Right renal cortex interstitium (tissue), 3 donors: ENCODE results near the gene ASZ1. TPM values are rescaled to one million over a fixed set of nuclear protein-coding genes. Genes with fewer than 3 reads are reported as not detected.
"Not testable (repeated sequence)": the region's sequence is repeated elsewhere in the genome, so short reads cannot be mapped to it uniquely, and the experiment has no call there.

Experiments
- DNase-seq, 3 donors: peaks; one replicate each; pipeline ENCODE4 v3.0.0-alpha.2; 2013; ENCODE audit warnings: low read depth in 3 of 3, low spot score in 2 of 3
- polyA plus RNA-seq, 3 donors: library from polyadenylated mRNA; unstranded; fragments of 120-200 nt; gene quantifications; one replicate each; pipeline ENCODE4 v1.2.1, GENCODE V29; 2013; ENCODE audit not compliant: insufficient read length in 3 of 3

Gene ASZ1
- not detected for polyA plus RNA-seq

DNA sequence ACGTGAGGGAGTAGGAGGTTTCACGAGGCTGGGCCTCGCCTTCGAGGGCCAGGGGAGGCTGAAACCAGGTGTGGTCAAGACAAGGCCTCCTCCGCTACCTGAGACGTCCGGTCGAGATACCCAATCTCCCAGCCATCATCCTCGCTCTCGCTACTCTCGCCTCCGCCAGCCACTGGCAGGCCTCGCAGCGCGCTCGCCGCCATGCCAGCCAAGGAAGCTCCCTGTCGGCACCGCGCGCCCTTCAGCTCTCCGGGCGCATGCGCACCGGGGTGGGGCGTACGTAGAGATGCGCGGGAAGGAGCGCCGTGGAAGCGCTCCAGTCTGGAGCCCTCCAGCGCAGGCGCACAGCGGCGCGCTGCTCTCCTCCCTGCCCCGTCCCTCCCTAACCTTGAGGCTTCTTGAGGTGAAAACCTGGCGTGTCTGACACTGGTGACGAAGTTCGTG lies at the start of gene ASZ1:
Gene ASZ1 (minus strand): TSS at position 236 of the 444 bp plus-strand sequence. CDS start 33 bp downstream, at position 203.
- no peak for DNase-seq

GRCh38 chr7:117476557-117477215 lies 49.4 kb upstream of the ASZ1 start:
- DNase-seq = no peak

DNA sequence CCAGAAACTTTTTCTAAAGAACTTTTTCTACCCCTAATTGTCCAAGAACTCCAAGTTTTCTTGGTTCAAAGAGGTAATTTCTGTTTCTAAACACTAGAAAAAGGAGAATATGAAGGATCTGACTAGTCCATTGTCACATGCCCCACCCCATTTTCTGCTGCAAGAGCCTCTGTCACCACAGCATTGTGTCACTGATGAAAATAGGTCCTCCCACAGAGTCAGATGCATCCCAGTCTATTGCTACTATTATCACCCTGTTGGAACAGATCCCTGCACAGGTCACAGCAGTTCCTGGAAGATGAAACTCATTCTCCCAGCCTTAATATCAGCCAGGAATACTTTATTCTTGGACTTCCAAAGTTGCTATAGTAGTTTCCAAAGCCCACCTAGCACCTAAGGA lies 45.0 kb upstream of the ASZ1 start:
- no peak for DNase-seq

GRCh38 chr7:117470777-117471176 lies 43.5 kb upstream of the ASZ1 start:
- no peak for DNase-seq

DNA sequence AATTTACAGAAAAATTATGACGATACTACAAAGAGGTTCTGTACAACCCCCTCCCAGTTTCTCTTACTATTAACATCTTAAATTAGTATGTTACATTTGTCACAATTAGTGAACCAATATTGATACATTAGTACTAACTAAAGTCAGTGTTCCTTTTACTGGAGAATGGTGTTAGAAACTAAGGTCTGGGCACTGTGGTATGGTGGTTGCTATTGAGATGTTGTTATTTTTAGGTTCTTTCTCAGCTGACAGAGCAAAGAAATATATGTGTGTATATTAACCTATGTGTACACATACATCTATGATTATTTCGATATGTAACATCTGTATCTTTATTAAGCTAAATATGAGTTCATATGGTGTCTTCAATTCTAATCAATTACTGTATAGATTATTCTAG lies 40.9 kb upstream of the ASZ1 start:
- DNase-seq = no peak

DNA sequence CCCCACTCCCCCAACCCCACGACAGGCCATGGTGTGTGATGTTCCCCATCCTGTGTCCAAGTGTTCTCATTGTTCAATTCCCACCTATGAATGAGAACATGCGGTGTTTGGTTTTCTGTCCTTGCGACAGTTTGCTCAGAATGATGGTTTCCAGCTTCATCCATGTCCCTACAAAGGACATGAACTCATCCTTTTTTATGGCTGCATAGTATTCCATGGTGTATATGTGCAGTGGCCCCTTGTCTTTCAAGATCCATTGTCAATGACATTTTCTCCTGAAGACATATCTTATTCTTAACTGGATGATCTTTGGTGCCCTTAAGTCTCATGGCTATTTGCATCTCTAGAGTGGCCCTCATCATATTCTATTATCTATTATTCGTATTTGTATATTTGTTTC lies 33.5 kb upstream of the ASZ1 start:
- not testable (repeated sequence) for DNase-seq

DNA sequence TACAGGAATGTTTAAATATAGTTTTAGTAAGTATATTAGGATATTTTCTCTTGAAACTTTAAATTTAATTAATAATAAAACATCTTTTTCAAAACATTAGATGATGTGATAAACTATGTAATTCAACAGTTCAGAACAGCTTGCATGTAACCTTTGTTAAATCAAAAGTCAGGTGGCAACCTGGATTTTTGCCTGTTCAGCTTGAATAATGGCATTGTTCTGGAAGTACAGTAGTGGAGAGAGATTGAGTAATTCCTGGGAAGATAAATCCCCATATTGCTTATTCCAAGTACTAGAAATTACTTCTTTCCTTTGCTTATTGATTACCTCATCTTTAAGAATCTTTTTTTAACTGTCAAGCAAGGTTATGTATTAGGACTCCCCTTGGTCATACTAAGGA lies 32.4 kb upstream of the ASZ1 start:
- no peak for DNase-seq

DNA sequence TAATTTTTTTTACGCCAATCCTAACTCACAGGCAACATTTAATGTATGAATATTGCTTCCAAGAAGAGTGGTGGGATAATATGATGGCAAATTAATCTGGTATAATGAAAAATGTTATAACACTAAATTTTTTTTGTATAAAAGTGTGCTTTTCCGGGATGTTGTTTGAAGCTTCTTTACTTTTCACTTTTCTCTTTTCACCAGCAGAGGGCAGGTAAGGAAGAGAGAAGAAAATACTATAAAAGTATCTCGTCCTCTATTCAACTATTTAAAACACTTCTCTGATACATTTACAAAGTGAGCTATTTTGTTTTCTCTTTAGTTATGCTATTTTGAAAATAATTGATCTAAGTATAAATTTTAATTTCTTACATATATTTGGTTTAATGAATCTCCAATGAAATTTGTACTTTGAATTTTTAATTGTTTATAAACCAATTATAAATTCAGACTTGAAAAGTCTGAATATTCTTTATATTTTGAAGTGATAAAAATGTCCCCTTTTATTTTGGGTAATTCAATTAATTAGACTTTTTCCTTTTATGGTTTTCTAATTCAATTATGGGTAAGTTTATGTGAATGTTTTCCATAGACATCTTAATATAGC lies 31.8 kb upstream of the ASZ1 start:
- DNase-seq = peak in 1 of 3 donors; percentile 23

GRCh38 chr7:117448655-117449054 lies 21.4 kb upstream of the ASZ1 start:
- no peak for DNase-seq

GRCh38 chr7:117446220-117446815 lies 19.0 kb upstream of the ASZ1 start:
- DNase-seq = no peak

- DNase-seq = no peak
Measured at GRCh38 chr7:117445206-117445605, 17.9 kb upstream of the ASZ1 start.

DNA sequence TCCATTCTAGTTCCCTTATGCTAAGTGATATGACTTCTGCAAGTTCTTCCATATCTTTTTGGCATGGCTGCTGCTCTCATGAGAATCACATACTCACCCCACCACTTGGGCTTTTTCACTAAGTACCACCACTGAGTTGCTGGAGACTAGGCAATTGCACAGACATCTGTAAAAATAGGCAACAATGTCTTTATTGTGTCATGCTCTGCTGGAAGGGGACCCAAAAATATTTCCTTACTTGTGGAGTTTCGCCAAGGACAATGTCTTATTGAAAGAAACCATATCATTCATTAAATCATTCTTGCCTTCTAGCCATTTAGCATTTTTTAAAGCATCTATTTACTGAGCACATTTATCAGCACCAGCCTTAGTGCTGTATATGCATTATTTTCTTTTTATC lies 17.4 kb upstream of the ASZ1 start:
- no peak for DNase-seq

DNA sequence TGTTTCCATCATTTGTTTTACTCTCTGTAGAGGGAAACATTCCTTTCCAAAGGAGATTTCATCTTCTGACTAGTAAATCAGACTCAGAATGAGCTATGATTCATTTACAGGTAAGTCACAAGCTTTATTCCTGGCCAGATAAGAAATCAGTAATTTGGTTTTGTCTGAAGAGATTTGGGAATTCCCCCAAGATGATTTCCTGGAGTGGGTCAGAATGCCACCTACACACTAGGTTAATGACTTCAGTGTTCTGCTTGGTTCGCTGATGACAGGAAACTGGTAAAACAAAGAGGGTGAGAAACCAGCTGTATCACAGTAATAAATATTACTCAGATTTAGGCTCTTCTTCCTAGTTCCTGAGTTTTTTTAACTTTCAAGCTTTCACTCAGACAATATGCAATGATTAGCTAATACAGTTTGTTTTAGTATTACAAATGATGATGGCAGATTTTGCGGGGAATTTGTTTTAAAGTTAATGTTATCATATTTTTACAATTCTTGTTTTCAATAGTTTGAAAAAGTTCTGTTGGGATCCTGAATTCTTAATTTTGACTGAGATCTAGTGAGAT lies 8.3 kb upstream of the ASZ1 start:
- DNase-seq = no peak

- DNase-seq = no peak
Measured at GRCh38 chr7:117424090-117424829, 3.0 kb downstream of the ASZ1 start.

DNA sequence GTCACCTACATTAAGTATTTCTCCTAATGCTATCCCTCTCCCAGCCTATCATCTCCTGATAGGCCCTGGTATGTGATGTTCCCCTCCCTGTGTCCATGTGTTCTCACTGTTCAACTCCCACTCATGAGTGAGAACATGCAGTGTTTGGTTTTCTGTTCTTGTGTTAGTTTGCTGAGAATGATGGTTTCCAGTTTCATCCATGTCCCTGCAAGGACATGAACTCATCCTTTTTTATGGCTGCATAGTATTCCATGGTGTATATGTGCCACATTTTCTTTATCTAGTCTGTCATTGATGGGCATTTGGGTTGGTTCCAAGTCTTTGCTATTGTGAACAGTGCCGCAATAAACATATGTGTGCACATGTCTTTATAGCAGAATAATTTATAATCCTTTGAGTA lies 12.7 kb downstream of the ASZ1 start:
- DNase-seq = not testable (repeated sequence)

- no peak for DNase-seq
Measured at GRCh38 chr7:117412946-117413559, 14.2 kb downstream of the ASZ1 start.

- DNase-seq = no peak
Measured at GRCh38 chr7:117412390-117412789, 14.9 kb downstream of the ASZ1 start.

DNA sequence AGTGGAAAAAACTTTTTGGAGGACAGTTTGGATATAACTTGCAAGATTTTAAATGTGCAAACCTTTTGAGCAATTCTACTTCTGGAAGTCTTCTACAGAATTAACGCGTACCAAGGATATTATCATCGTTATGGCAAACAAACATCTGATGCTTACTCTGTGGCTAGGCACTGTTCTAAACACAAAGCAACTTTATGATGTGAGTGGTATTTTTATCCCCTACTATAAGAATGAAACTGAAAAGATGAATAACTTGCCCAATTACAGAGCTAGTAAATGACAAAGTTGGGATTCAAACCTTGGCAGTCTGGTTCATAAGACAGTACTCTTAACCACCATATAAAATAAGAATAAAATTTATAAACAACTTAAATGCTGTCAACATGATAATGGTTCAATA lies 15.8 kb downstream of the ASZ1 start:
- no peak for DNase-seq

DNA sequence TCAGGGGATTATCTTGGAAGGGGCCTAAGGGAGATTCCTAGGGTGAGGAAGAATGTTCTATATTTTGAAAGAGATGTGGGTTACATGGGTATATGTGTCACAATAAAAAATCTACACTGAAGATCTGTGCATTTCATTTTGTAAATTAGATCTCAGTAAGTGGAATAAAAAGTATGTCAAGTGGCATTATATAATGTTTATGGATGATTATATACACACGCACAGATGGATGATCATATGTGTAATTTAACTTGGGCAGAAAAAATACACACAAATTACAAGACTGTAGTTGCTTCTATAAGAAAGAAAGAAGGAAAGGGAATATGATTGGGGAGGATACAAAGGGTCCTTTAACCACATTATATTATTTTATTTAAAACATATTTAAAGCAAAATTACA lies 18.5 kb downstream of the ASZ1 start:
- DNase-seq = no peak

- no peak for DNase-seq
Measured at GRCh38 chr7:117405519-117405918, 21.8 kb downstream of the ASZ1 start.

- no peak for DNase-seq
Measured at GRCh38 chr7:117403737-117404136, 23.6 kb downstream of the ASZ1 start.
